Upper lobe of left lung (tissue), 6 donors: ENCODE measurements around the gene CEP70. TPM values are rescaled to one million over a fixed set of nuclear protein-coding genes. Genes with fewer than 3 reads are reported as not detected.
A peak's percentile ranks its signal among the peaks of the same experiment; 100 is the strongest.
"Not testable (repeated sequence)": the region's sequence is repeated elsewhere in the genome, so short reads cannot be mapped to it uniquely, and the experiment has no call there.

Source experiments
- ATAC-seq, 2 donors: fragments of 200-7000 bp; cut with Tn5 transposase; one replicate each; pipeline ENCODE4 v1.9.1; 2022; ENCODE audit warnings: mild to moderate bottlenecking in 2 of 2, moderate library complexity in 2 of 2; ENCODE audit not compliant: low FRiP score in 2 of 2
- DNase-seq, 2 donors: peaks; one replicate each; pipeline ENCODE4 v3.0.0-alpha.2; 2019 to 2020
- H3K27ac ChIP-seq, 4 donors: fragments of 200-600 bp; sonication (generic); one replicate each; pipeline ENCODE4 v1.5.1; 2016 to 2019
- H3K27me3 ChIP-seq, 4 donors: fragments of 200-600 bp; sonication (generic); one replicate each; pipeline ENCODE4 v1.5.1; 2017 to 2019
- H3K36me3 ChIP-seq, 4 donors: fragments of 200-600 bp; sonication (generic); one replicate each; pipeline ENCODE4 v1.5.1; 2016 to 2019
- H3K4me1 ChIP-seq, 4 donors: fragments of 200-600 bp; sonication (generic); one replicate each; pipeline ENCODE4 v1.5.1; 2018 to 2019
- H3K4me3 ChIP-seq, 4 donors: fragments of 200-600 bp; sonication (generic); one replicate each; pipeline ENCODE4 v1.5.1; 2017 to 2019; ENCODE audit warnings: mild to moderate bottlenecking in 2 of 4, moderate library complexity in 1 of 4
- H3K9me3 ChIP-seq, 4 donors: fragments of 200-600 bp; sonication (generic); one replicate each; pipeline ENCODE4 v1.5.1; 2018 to 2019
- CTCF ChIP-seq, 6 experiments: fragments of 450-650 bp in 4 of 6; fragments of 200-600 bp in 2 of 6; sonication (generic) in 2 of 6; IDR thresholded peaks; one replicate each; pipeline ENCODE4 v1.5.1; 2016 to 2019; ENCODE audit warnings: antibody characterized with exemption in 6 of 6
- EP300 ChIP-seq, 4 donors: sonication (generic); formaldehyde crosslinking; IDR thresholded peaks; one replicate each; pipeline ENCODE4 v1.5.1; 2017; ENCODE audit warnings: antibody characterized with exemption in 4 of 4, control low read depth in 2 of 4
- POLR2A ChIP-seq, 4 donors: fragments of 450-650 bp; IDR thresholded peaks; one replicate each; pipeline ENCODE4 v1.5.1; 2016 to 2017; ENCODE audit warnings: antibody characterized with exemption in 4 of 4, mild to moderate bottlenecking in 2 of 4
- POLR2AphosphoS5 ChIP-seq, 2 donors: sonication (generic); formaldehyde crosslinking; IDR thresholded peaks; one replicate each; pipeline ENCODE4 v1.5.1; 2017; ENCODE audit warnings: antibody characterized with exemption in 2 of 2
- WGBS, 2 donors: methylation state at CpG; one replicate each; pipeline ENCODE4 v1.1.5; 2017 to 2018; 5-methylcytosine and 5-hydroxymethylcytosine counted together
- total RNA-seq, 6 donors: library from RNA; depleted of rRNA in 4 of 6; stranded (reverse); fragments of >200 nt in 4 of 6; gene quantifications; one replicate each; pipeline versions ENCODE4 v1.1.0 to v1.2.1, GENCODE V29; 2016 to 2021
- donor health status: DM: no; HTN: no; CAD: no; lungs with moderate emphysema.
- donor health status: DM: no; HTN: yes; CAD: no; lungs with severe emphysema.

CEP70 gene
- total RNA-seq, 6 donors from 2014 or later: 27.6 to 121 (median 50.9) TPM

- ATAC-seq (no peak), DNase-seq (no peak)
- H3K36me3 ChIP-seq: peaks cover 9 to 30% (median 18%) of the 10 kb centered on the region in 4 donors
Measured at GRCh38 chr3:138539352-138539751, 54.7 kb downstream of the CEP70 start.

GRCh38 chr3:138521445-138521844 lies 72.6 kb downstream of the CEP70 start:
- not testable (repeated sequence) for ATAC-seq, H3K4me1 ChIP-seq, H3K4me3 ChIP-seq, H3K27me3 ChIP-seq, H3K27ac ChIP-seq
- 98 to 99% methylated on average over 10 to 23 of the region's 23 CpGs for WGBS, 2 donors
- peak in 1 of 2 donors; percentile 75 for DNase-seq
- Histone ChIP-seq H3K9me3 (peaks cover 0 to 11% (median 7%) of the 10 kb centered on the region in 4 donors), H3K36me3 (peaks cover 7 to 34% (median 13%) of the 10 kb centered on the region in 4 donors)

More at GRCh38 chr3:138539352-138539751, 54.7 kb downstream of the CEP70 start:
- Histone ChIP-seq H3K4me1 (no peaks in the 10 kb centered on the region), H3K27ac (no peak overlapping the region), H3K4me3 (no peak overlapping the region), H3K9me3 (peaks cover 4 to 39% (median 18%) of the 10 kb centered on the region in 4 donors), H3K27me3 (no peaks in the 10 kb centered on the region)
- TF ChIP-seq CTCF (IDR thresholded peaks at IDR 0.05): no peak
- no peak for TF ChIP-seq POLR2A (IDR thresholded peaks at IDR 0.05)
- TF ChIP-seq EP300 (IDR thresholded peaks at IDR 0.05): no peak
- no peak for TF ChIP-seq POLR2AphosphoS5 (IDR thresholded peaks at IDR 0.05)

DNA sequence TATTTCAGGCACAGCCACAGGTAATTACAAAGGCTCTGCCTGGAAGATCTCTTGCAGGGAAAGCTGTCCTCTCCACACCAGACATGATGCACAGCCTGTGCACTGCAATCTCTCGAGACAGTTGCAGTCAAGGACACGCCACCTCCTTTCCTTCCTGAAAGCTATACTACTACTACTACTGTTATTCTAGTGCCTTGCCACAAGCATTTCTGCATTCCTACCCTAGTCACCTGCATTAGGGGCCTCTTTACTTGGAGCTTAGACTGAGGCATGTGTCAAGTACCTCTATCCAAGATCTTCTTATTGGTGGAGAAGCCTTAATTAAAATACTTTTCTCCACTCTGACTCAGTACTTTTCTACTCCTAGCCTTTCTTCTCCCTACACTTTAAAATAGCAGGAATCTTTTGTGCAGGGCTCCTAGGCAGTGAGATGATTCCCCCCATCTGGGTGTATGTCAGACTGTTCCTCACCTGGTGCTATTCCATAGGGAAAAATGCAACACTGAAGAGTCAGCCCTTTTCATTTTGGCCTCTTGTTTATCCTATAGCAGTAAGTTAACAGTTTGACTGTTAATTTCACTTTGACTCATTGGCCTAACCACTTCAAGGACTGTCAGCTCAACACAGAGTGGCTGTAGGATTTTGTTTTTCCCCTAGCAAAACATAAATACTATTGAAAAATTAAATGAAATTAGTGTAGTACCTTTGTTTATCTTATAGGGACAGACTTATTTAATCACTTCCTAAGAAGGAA lies 80.8 kb downstream of the CEP70 start:
- peaks cover 0 to 11% (median 5%) of the 10 kb centered on the region in 4 donors for H3K9me3 ChIP-seq
- WGBS, 2 donors: 51 to 75% methylated on average over 2 of the region's 2 CpGs
- H3K27ac ChIP-seq: no peak overlapping the region
- TF ChIP-seq POLR2AphosphoS5 (IDR thresholded peaks at IDR 0.05): no peak
- no peak for TF ChIP-seq CTCF (IDR thresholded peaks at IDR 0.05)
- no peak for TF ChIP-seq POLR2A (IDR thresholded peaks at IDR 0.05)
- no peak for TF ChIP-seq EP300 (IDR thresholded peaks at IDR 0.05)
- ATAC-seq (peak in 1 of 2 donors; percentile 78), DNase-seq (peak in 1 of 2 donors; percentile 27)
- H3K4me3 ChIP-seq: no peak overlapping the region
- peaks cover 4 to 24% (median 9%) of the 10 kb centered on the region in 4 donors for H3K36me3 ChIP-seq
- no peaks in the 10 kb centered on the region for H3K4me1 ChIP-seq
- H3K27me3 ChIP-seq: no peaks in the 10 kb centered on the region

DNA sequence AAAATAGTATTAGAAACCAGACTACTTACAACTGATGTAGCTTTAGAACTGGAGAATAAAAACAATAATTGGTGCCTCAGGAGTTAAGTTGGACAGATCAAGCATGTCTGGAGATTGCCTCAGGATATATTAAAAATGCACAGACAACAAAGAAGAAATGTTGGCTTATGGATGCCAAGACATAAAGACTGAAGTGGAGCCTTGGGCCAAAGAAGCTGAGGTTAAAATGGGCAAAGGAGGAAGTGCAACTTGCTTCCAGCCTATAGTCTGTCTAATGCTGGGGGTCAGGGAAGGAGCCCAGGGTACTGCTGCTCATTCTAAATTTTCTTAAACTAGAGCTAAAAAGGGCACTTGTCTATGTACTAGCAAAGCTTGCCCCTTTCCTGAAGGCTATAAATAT lies 82.1 kb downstream of the CEP70 start:
- TF ChIP-seq CTCF (IDR thresholded peaks at IDR 0.05) (no peak), POLR2A (IDR thresholded peaks at IDR 0.05) (no peak), EP300 (IDR thresholded peaks at IDR 0.05) (no peak), POLR2AphosphoS5 (IDR thresholded peaks at IDR 0.05) (no peak)
- Histone ChIP-seq H3K36me3 (peaks cover 0 to 13% (median 2%) of the 10 kb centered on the region in 4 donors), H3K27ac (no peak overlapping the region), H3K4me3 (no peak overlapping the region), H3K9me3 (no peaks in the 10 kb centered on the region), H3K27me3 (no peaks in the 10 kb centered on the region), H3K4me1 (no peaks in the 10 kb centered on the region)
- ATAC-seq: no peak
- DNase-seq: no peak

DNA sequence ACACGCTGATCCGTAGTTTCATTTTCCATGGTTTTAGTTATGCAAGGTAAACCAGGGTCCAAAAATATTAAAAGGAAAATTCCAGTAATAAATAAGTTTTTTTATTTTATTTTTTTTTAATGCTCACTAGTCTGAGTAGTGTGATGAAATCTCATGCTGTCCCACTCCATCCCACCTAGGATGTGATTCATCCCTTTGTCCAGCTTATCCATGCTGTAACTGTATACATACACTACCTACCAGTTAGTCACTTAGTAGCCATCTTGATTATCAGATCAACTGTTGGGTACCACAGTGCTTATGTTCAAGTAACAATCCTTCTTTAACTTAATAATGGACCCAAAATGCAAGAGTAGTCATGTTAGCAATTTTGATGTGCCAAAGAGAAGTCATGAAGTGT lies 84.5 kb downstream of the CEP70 start:
- Histone ChIP-seq H3K27ac (no peak overlapping the region), H3K27me3 (no peaks in the 10 kb centered on the region), H3K4me1 (no peaks in the 10 kb centered on the region), H3K9me3 (no peaks in the 10 kb centered on the region), H3K36me3 (peaks cover 0 to 12% (median 3%) of the 10 kb centered on the region in 4 donors), H3K4me3 (no peak overlapping the region)
- WGBS, 2 donors: 95 to 100% methylated on average over 2 of the region's 2 CpGs
- DNase-seq: no peak
- no peak for ATAC-seq
- TF ChIP-seq EP300 (IDR thresholded peaks at IDR 0.05) (no peak), POLR2A (IDR thresholded peaks at IDR 0.05) (no peak), POLR2AphosphoS5 (IDR thresholded peaks at IDR 0.05) (no peak), CTCF (IDR thresholded peaks at IDR 0.05) (no peak)
